A673 (cell line): ENCODE measurements around the gene EXOC6B. TPM values are rescaled to one million over a fixed set of nuclear protein-coding genes. Genes with fewer than 3 reads are reported as not detected.

Experiments
- BruUV-seq: library from RNA; stranded (reverse); fragments of 400-500 nt; replicated peaks from 2 replicates; lab custom pipeline; 2021; lab: Mats Ljungman, UMichigan
- CTCF ChIA-PET: fragments of 300-600 bp; sonication (Branson Sonifier 250); formaldehyde crosslinking; loops from one replicate; lab custom pipeline; 2022; ENCODE audit warnings: antibody characterized with exemption; lab: Charles Lee
- POLR2A ChIA-PET: fragments of 300-600 bp; sonication (Branson Sonifier 250); formaldehyde crosslinking; loops from one replicate; lab custom pipeline; 2022; ENCODE audit warnings: antibody characterized with exemption; ENCODE audit not compliant: low non-redundant PET; lab: Charles Lee
- DNase-seq: peaks from one replicate; pipeline ENCODE4 v3.0.0-alpha.2; 2015; ENCODE audit warnings: low spot score
- H3K27ac ChIP-seq: fragments of 200-600 bp; sonication (generic); 2 replicates; pipeline ENCODE4 v1.5.1; 2016; ENCODE audit warnings: mixed run types, low read depth, mild to moderate bottlenecking, mixed read lengths, antibody characterized with exemption, low read length; ENCODE audit not compliant: poor library complexity, severe bottlenecking
- H3K27me3 ChIP-seq: fragments of 200-600 bp; sonication (generic); replicated peaks from 2 replicates; pipeline ENCODE4 v1.6.1; 2017; ENCODE audit warnings: mixed run types, low read depth, mild to moderate bottlenecking, mixed read lengths, antibody characterized with exemption, low read length; ENCODE audit not compliant: insufficient read depth, poor library complexity
- H3K36me3 ChIP-seq: fragments of 200-600 bp; sonication (generic); 2 replicates; pipeline ENCODE4 v1.6.1; 2016; ENCODE audit warnings: mixed run types, mild to moderate bottlenecking, mixed read lengths, antibody characterized with exemption, low read length; ENCODE audit not compliant: insufficient read depth, poor library complexity, severe bottlenecking
- H3K4me1 ChIP-seq: fragments of 200-600 bp; sonication (generic); 2 replicates; pipeline ENCODE4 v1.6.1; 2017; ENCODE audit warnings: mixed run types, mild to moderate bottlenecking, mixed read lengths, antibody characterized with exemption, low read length; ENCODE audit not compliant: insufficient read depth, poor library complexity, severe bottlenecking
- H3K4me3 ChIP-seq: fragments of 200-600 bp; sonication (generic); 2 replicates; pipeline ENCODE4 v1.5.1; 2016; ENCODE audit warnings: low read depth, mixed run types, mild to moderate bottlenecking, mixed read lengths, low read length; ENCODE audit not compliant: poor library complexity, severe bottlenecking
- H3K9me3 ChIP-seq: fragments of 200-600 bp; sonication (generic); 2 replicates; pipeline ENCODE4 v1.6.1; 2016; ENCODE audit warnings: mixed run types, low read depth, mild to moderate bottlenecking, mixed read lengths, antibody characterized with exemption, low read length; ENCODE audit not compliant: poor library complexity, severe bottlenecking
- EZH2 ChIP-seq: fragments of 200-600 bp; sonication (generic); IDR thresholded peaks from 2 replicates; pipeline ENCODE4 v1.6.1; 2017; ENCODE audit warnings: borderline replicate concordance, low read depth, mild to moderate bottlenecking, mixed read lengths, antibody characterized with exemption, low read length; ENCODE audit not compliant: poor library complexity, severe bottlenecking
- intact Hi-C: fragments of 100-400 bp; cut with micrococcal nuclease; formaldehyde crosslinking; loops from one replicate; pipeline ENCODE4 v1.10.0; 2022; ENCODE audit not compliant: unreplicated experiment
- total RNA-seq: library from RNA; stranded (reverse); gene quantifications from 2 replicates; pipeline ENCODE4 v1.2.3, GENCODE V29; 2021
- TF ChIP-seq, protein P1 (sequence below): fragments of 300-800, 200-600 bp; sonication (generic); conservative IDR thresholded peaks from 2 replicates; pipeline ENCODE4 v1.5.1; 2017; ENCODE audit warnings: low read depth, mild to moderate bottlenecking, antibody characterized with exemption, low read length, moderate library complexity, mixed read lengths

The EXOC6B gene
- total RNA-seq, 1 experiment from 2014 or later = 138 TPM

- Histone ChIP-seq H3K4me1 (no peaks in the 10 kb centered on the region), H3K27ac (no peak overlapping the region), H3K9me3 (no peaks in the 10 kb centered on the region), H3K36me3 (no peaks in the 10 kb centered on the region), H3K4me3 (no peak overlapping the region), H3K27me3 (no peaks in the 10 kb centered on the region)
- intact Hi-C loops = no loop called here
- ChIA-PET CTCF (interaction anchor here (0.6 kb wide), 1 partner anchor 14 kb away, joined by 11 read pairs; no protein-coding TSS in a partner anchor), POLR2A (no interaction called here)
- BruUV-seq = no TSS peak
- no peak for TF ChIP-seq EZH2
- TF ChIP-seq, protein P1, sequence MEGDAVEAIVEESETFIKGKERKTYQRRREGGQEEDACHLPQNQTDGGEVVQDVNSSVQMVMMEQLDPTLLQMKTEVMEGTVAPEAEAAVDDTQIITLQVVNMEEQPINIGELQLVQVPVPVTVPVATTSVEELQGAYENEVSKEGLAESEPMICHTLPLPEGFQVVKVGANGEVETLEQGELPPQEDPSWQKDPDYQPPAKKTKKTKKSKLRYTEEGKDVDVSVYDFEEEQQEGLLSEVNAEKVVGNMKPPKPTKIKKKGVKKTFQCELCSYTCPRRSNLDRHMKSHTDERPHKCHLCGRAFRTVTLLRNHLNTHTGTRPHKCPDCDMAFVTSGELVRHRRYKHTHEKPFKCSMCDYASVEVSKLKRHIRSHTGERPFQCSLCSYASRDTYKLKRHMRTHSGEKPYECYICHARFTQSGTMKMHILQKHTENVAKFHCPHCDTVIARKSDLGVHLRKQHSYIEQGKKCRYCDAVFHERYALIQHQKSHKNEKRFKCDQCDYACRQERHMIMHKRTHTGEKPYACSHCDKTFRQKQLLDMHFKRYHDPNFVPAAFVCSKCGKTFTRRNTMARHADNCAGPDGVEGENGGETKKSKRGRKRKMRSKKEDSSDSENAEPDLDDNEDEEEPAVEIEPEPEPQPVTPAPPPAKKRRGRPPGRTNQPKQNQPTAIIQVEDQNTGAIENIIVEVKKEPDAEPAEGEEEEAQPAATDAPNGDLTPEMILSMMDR = no peak
- no peak for DNase-seq
These were observed 20.6 kb upstream of the EXOC6B start for GRCh38 chr2:72846171-72847095.

DNA sequence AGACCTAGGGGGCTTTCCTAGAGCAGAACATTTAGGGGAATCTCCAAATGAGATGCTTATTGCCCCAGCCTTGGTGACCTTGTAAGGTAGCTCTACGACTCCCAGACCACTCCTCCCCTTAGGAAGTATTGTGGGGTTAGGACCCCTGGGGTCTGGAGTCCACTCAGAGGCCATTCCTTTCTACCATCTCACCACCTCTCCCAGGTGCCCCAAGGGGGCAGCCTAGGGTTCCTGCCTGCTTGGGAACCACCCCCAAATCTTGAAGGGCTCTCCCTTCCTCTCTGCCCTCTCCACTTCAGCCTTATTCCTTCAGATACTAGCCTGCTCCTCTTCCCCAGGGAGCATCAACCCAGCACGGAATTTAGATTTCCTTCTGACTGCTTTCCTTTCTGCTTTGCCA, 17.5 kb upstream of the EXOC6B start:
- no peaks in the 10 kb centered on the region for H3K4me1 ChIP-seq
- ChIA-PET CTCF (no interaction called here), POLR2A (no interaction called here)
- H3K9me3 ChIP-seq = no peaks in the 10 kb centered on the region
- no peak for DNase-seq
- TF ChIP-seq, protein P1 = no peak
- no peak for TF ChIP-seq EZH2
- BruUV-seq = no TSS peak
- H3K4me3 ChIP-seq = no peak overlapping the region
- no peak overlapping the region for H3K27ac ChIP-seq
- no peaks in the 10 kb centered on the region for H3K36me3 ChIP-seq
- no peaks in the 10 kb centered on the region for H3K27me3 ChIP-seq
- intact Hi-C loops = no loop called here

DNA sequence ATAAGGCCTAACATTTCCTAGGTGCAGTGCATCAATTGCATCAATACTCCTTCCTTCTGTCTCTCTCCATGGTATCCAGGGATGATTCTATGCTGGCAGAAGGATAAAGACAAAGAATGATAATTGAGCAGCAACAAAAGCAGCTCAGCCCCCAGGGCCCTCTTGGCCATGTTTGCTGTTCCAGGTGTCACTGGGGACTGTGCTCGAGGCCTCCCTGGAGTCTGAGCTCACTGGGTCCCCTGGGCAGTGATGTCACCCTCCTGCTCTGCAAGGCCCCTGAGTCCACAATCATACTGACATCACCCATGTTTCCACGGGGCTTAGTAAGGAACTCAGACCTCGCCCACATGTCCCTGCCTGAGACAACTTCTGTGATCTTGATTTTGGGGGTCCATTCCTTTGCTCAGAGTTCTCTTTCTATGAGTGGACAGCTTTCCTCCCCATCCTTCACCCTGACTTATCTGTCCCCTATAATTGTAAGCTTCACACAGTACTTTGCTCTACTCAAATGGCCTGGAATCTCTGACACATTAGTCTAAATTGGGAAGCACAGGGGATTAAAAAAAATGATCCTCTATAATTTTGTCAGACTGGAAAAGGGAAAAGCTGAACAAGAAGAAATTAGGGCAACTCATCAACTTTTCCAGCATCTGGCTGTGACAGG, 15.8 kb upstream of the EXOC6B start:
- TF ChIP-seq, protein P1 = no peak
- TF ChIP-seq EZH2 = no peak
- ChIA-PET CTCF (no interaction called here), POLR2A (no interaction called here)
- Histone ChIP-seq H3K9me3 (no peaks in the 10 kb centered on the region), H3K27me3 (no peaks in the 10 kb centered on the region), H3K36me3 (no peaks in the 10 kb centered on the region), H3K4me1 (no peaks in the 10 kb centered on the region), H3K4me3 (no peak overlapping the region), H3K27ac (no peak overlapping the region)
- BruUV-seq = no TSS peak
- DNase-seq = no peak
- intact Hi-C loops = no loop called here
